Heart left ventricle (tissue), 16 donors: ENCODE measurements around the gene SPSB1. TPM values are rescaled to one million over a fixed set of nuclear protein-coding genes. Genes with fewer than 3 reads are reported as not detected.

Experiments used
- ATAC-seq, 4 donors: fragments of 200-7000 bp; cut with Tn5 transposase; one replicate each; pipeline ENCODE4 v1.9.1; 2020 to 2022; ENCODE audit warnings: moderate library complexity in 4 of 4, mild to moderate bottlenecking in 3 of 4, moderate number of reproducible peaks in 1 of 4
- DNase-seq, 5 donors: peaks; one replicate each; pipeline ENCODE4 v3.0.0-alpha.2; 2020
- H3K27ac ChIP-seq, 12 donors: fragments of 200-600 bp; sonication (generic) in 4 of 12; one replicate each; pipeline versions ENCODE4 v1.5.0 to v1.8.0; 2016 to 2022; ENCODE audit warnings: mild to moderate bottlenecking in 2 of 12
- H3K27me3 ChIP-seq, 9 donors: fragments of 200-600 bp; sonication (generic) in 2 of 9; one replicate each; pipeline versions ENCODE4 v1.5.1 to v1.8.0; 2016 to 2022; ENCODE audit warnings: mild to moderate bottlenecking in 3 of 9
- H3K36me3 ChIP-seq, 9 donors: fragments of 200-600 bp; sonication (generic) in 2 of 9; one replicate each; pipeline versions ENCODE4 v1.5.0 to v1.8.0; 2018 to 2022; ENCODE audit warnings: mild to moderate bottlenecking in 2 of 9
- H3K4me1 ChIP-seq, 12 donors: fragments of 200-600 bp; sonication (generic) in 4 of 12; one replicate each; pipeline versions ENCODE4 v1.5.0 to v1.8.0; 2016 to 2022; ENCODE audit warnings: mild to moderate bottlenecking in 3 of 12
- H3K4me3 ChIP-seq, 12 donors: fragments of 200-600 bp; sonication (generic) in 4 of 12; one replicate each; pipeline versions ENCODE4 v1.5.0 to v1.8.0; 2017 to 2022; ENCODE audit warnings: mild to moderate bottlenecking in 9 of 12, moderate library complexity in 4 of 12
- H3K9me3 ChIP-seq, 12 donors: fragments of 200-600 bp; sonication (generic) in 4 of 12; one replicate each; pipeline versions ENCODE4 v1.5.0 to v1.8.0; 2016 to 2022; ENCODE audit warnings: mild to moderate bottlenecking in 1 of 12
- POLR2A ChIP-seq, 2 donors: fragments of 450-650 bp; IDR thresholded peaks; one replicate each; pipeline ENCODE4 v1.6.1; 2017; ENCODE audit warnings: antibody characterized with exemption in 2 of 2, mild to moderate bottlenecking in 2 of 2, moderate library complexity in 2 of 2
- WGBS, 4 donors: extraction: QIAGEN DNeasy Blood & Tissue Kit in 2 of 4; methylation state at CpG; one replicate each; pipeline versions ENCODE4 v1.1.5 to v1.1.7; 2013 to 2018; 5-methylcytosine and 5-hydroxymethylcytosine counted together
- intact Hi-C, 10 donors: fragments of 100-400 bp; cut with DNase I; formaldehyde crosslinking; loops; one replicate each; pipeline versions ENCODE4 v1.11.1 to v1.14.2; 2022
- polyA plus RNA-seq, 2 donors: library from polyadenylated mRNA; stranded (reverse); fragments of 200-250 nt; gene quantifications; one replicate each; pipeline ENCODE4 v1.2.3, GENCODE V29; 2013
- total RNA-seq, 9 donors: library from RNA; depleted of rRNA in 2 of 9; stranded (reverse); fragments of >200 nt in 2 of 9; fragmentation: NEBNext Ultra II Directional in 3 of 9; extraction: Animal tissue kit (Norgen Biotek cat#: 25700) in 3 of 9; gene quantifications; one replicate each; pipeline versions ENCODE4 v1.1.0 to v1.2.4, GENCODE V29; 2016 to 2023
- TF ChIP-seq, protein P1 (sequence below), 12 donors: fragments of 200-600 bp; sonication (generic) in 4 of 12; IDR thresholded peaks; one replicate each; pipeline versions ENCODE4 v1.5.0 to v1.8.0; 2018 to 2022; ENCODE audit warnings: antibody characterized with exemption in 12 of 12, mild to moderate bottlenecking in 5 of 12
- donor health status: ischemic (EF 13 %, LVEDD 7.1; RV severe dilation, severe dysfunction).
- donor health status: healthy with polysubstance abuse.
- donor health status: DM: no; HTN: yes; CAD: no.
- donor health status: DM: no; HTN: no; CAD: no.
- donor health status: ischemic (EF 25% LVEDD 6.9; RV normal size, moderate dysfunction).
- donor health status: ischemic (EF 25% LVEDD 5.7; RV mildly dilated, moderate dysfunction).
- donor health status: healthy.
- donor health status: DM: yes; HTN: yes; CAD: no.
- donor health status: ischemic (EF 35%, LVEDD 5.7; RV mildly dilated, moderate dysfunction).
- donor health status: nonischemic (EF 11% LVEDD 7.7; RV severe dilation, severe dysfunction).
- donor health status: DM: yes; HTN: yes; CAD: no.
- donor health status: PGD.
- donor health status: ischemic (EF 29% LVEDD 5.4; RV normal size, mild dysfunction).
- donor health status: nonischemic (EF 23%, LVEDD 6.1; RV moderate dilation, normal function).

The SPSB1 gene
- total and polyA plus RNA-seq, 11 donors: 7.0 to 27.2 (median 9.2) TPM

DNA sequence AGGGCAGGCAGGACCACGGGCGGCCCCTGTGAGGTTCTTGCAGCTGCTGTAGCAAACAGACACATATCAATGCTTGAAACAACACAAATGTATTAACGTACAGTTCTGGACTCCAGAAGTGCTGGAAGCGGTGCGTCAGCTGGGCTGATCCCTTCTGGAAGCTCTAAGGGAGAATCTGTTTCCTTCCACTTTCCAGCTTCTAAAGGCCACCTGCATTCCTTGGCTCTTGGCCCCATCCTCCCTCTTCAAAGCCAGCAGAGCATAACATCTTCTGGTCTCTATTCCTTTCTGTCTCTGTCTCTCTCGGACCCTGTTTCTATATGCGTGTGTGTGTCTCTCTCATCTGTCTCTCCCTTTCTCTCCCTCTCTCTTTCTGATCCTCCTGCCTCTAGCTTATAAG, 102.3 kb downstream of the SPSB1 start:
- DNase-seq: no peak
- H3K4me1 ChIP-seq: peaks cover 0 to 16% (median 8%) of the 10 kb centered on the region in 12 donors
- no peak overlapping the region for H3K27ac ChIP-seq
- H3K27me3 ChIP-seq: no peaks in the 10 kb centered on the region
- ATAC-seq: no peak
- H3K4me3 ChIP-seq: no peak overlapping the region
- WGBS, 4 donors: 87 to 97% (median 94%) methylated on average over 7 of the region's 7 CpGs
- H3K36me3 ChIP-seq: no peaks in the 10 kb centered on the region
- TF ChIP-seq POLR2A (IDR thresholded peaks at IDR 0.05): no peak
- TF ChIP-seq, protein P1, sequence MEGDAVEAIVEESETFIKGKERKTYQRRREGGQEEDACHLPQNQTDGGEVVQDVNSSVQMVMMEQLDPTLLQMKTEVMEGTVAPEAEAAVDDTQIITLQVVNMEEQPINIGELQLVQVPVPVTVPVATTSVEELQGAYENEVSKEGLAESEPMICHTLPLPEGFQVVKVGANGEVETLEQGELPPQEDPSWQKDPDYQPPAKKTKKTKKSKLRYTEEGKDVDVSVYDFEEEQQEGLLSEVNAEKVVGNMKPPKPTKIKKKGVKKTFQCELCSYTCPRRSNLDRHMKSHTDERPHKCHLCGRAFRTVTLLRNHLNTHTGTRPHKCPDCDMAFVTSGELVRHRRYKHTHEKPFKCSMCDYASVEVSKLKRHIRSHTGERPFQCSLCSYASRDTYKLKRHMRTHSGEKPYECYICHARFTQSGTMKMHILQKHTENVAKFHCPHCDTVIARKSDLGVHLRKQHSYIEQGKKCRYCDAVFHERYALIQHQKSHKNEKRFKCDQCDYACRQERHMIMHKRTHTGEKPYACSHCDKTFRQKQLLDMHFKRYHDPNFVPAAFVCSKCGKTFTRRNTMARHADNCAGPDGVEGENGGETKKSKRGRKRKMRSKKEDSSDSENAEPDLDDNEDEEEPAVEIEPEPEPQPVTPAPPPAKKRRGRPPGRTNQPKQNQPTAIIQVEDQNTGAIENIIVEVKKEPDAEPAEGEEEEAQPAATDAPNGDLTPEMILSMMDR (IDR thresholded peaks at IDR 0.05): no peak
- H3K9me3 ChIP-seq: peaks cover 0 to 9% (median 0%) of the 10 kb centered on the region in 12 donors
- intact Hi-C loops: no loop called here

DNA sequence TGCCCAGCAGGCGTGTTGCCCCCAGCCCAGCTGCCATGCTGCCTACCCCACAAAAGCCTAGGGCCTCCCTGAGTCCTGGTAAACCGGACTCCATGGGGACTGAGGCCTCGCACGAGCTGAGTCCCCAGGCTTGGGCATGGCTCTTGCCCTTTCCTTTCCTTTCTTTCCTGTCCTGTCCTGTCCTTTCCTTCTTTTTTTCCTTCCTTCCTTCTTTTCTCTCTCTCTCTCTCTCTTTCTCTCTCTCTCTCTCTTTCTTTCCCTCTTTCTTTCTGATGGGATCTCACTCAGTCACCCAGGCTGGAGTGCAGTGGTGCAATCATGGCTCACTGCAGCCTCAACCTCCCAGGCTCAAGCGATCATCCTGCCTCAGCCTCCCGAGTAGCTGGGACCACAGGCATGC, 104.4 kb downstream of the SPSB1 start:
- Histone ChIP-seq H3K27me3 (no peaks in the 10 kb centered on the region), H3K36me3 (no peaks in the 10 kb centered on the region), H3K4me1 (peaks cover 0 to 36% (median 26%) of the 10 kb centered on the region in 12 donors), H3K4me3 (no peak overlapping the region), H3K27ac (no peak overlapping the region), H3K9me3 (peaks cover 0 to 9% (median 0%) of the 10 kb centered on the region in 12 donors)
- DNase-seq (no peak), ATAC-seq (no peak)
- TF ChIP-seq, protein P1 (IDR thresholded peaks at IDR 0.05): no peak
- TF ChIP-seq POLR2A (IDR thresholded peaks at IDR 0.05): no peak
- intact Hi-C loops: no loop called here
- 88 to 92% (median 91%) methylated on average over 6 of the region's 6 CpGs for WGBS, 4 donors

DNA sequence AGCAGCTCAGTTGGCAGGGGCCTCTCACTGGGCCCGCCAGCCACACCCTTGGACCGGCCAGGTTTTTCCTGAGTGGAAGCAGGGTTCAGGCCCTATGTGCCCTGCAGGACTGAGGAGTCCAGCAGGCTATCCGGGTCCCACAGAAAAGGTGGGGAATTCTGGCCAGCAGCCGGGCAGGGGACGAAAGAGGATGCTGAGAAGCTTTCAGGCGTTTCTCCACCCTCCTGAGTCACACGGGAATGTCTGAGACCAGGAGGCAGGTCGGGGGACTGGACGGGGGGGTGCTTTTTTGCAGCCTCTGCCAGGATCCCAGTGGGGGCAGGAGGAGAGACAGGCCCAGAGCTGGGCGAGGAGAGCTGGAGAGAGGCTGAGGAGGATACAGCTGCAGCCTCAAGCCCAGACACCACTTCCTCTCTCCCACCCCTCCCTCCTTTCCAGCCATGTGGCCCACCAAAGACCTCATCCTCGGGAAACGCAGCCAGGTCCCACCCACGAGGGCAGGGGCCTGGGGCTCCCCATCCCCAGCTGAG, 105.4 kb downstream of the SPSB1 start:
- Histone ChIP-seq H3K36me3 (no peaks in the 10 kb centered on the region), H3K4me1 (peaks cover 0 to 41% (median 29%) of the 10 kb centered on the region in 12 donors), H3K9me3 (peaks cover 0 to 9% (median 0%) of the 10 kb centered on the region in 12 donors), H3K27me3 (no peaks in the 10 kb centered on the region), H3K27ac (no peak overlapping the region), H3K4me3 (no peak overlapping the region)
- intact Hi-C loops: no loop called here
- peak in 2 of 4 donors; percentile 8 to 49 for ATAC-seq
- TF ChIP-seq, protein P1 (IDR thresholded peaks at IDR 0.05): no peak
- no peak for TF ChIP-seq POLR2A (IDR thresholded peaks at IDR 0.05)
- no peak for DNase-seq
- 50 to 75% (median 52%) methylated on average over 10 to 13 of the region's 13 CpGs for WGBS, 4 donors

- intact Hi-C loops: no loop called here
- 49 to 61% (median 53%) methylated on average over 16 to 21 of the region's 21 CpGs for WGBS, 4 donors
- Histone ChIP-seq H3K9me3 (peaks cover 0 to 7% (median 0%) of the 10 kb centered on the region in 12 donors), H3K27ac (peak overlapping the region in 11 of 12 donors; percentile 39 to 86 (median 69)), H3K4me1 (peaks cover 0 to 41% (median 29%) of the 10 kb centered on the region in 12 donors), H3K27me3 (no peaks in the 10 kb centered on the region), H3K4me3 (no peak overlapping the region), H3K36me3 (no peaks in the 10 kb centered on the region)
- DNase-seq: peak in 4 of 5 donors; percentile 47 to 82 (median 74)
- TF ChIP-seq POLR2A (IDR thresholded peaks at IDR 0.05): no peak
- TF ChIP-seq, protein P1 (IDR thresholded peaks at IDR 0.05): no peak
- peak; percentile 54 to 77 (median 60) for ATAC-seq
Measured at GRCh38 chr1:9399510-9400424, 107.1 kb downstream of the SPSB1 start.
